ENCODE data around the gene KCNN2. TPM values are rescaled to one million over a fixed set of nuclear protein-coding genes. Genes with fewer than 3 reads are reported as not detected.

Gene KCNN2
- total RNA-seq, 1 experiment from 2014 or later, result not detected

DNA sequence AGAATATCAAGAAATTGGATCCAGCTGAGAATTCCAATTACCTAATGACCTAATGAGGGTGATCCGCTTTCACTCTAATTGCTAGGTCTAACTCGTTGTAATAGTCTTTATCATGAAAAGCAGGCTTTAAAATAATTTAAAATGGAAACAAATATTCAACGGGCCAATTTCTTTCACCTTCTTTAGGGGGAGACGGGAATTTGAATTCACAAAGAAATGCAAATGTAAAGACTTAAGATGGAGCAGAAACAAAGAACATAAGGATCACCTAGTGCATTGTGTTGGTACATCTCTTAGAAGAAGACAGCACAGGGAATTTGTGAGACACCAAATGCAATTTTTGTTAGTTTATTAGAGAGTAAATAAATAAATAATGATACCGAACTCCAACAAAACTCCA, 1.5 kb upstream of the KCNN2 start (continued):
- no peak for TF ChIP-seq ZBTB33 (IDR thresholded peaks at IDR 0.05; ENCODE audit: extremely low read depth, insufficient replicate concordance, low read length)

GRCh38 chr5:114360816-114361723, 800 bp upstream of the KCNN2 start:
- no TSS peak for BruUV-seq (replicated peaks)
- ATAC-seq (no peak), DNase-seq (ENCODE audit: low read depth, low spot score) (no peak)
- H3K9ac ChIP-seq (ENCODE audit: low read length), result no peak overlapping the region
- H2AFZ ChIP-seq (ENCODE audit: low read depth, low read length, poor library complexity, severe bottlenecking), result no peak overlapping the region
- no peaks in the 10 kb centered on the region for H3K9me3 ChIP-seq (ENCODE audit: control insufficient read depth in 1 of 2, insufficient read depth in 1 of 2, low read depth in 1 of 2, low read length in 2 of 2)
- ChIA-PET RAD21 (ENCODE audit: low non-redundant PET in 1 of 2, low total read pairs in 2 of 2, uncharacterized antibody in 2 of 2, unreplicated experiment in 2 of 2) (no interaction called here), POLR2A (no interaction called here), CTCF (no interaction called here)
- peaks cover 16% of the 10 kb centered on the region for H3K27me3 ChIP-seq (ENCODE audit: insufficient read depth, low read length)
- no peak overlapping the region for H3K4me2 ChIP-seq (ENCODE audit: low read length)
- H3K36me3 ChIP-seq (ENCODE audit: control insufficient read depth in 1 of 2, insufficient read depth in 2 of 2, low read length in 2 of 2), result no peaks in the 10 kb centered on the region
- no peak overlapping the region for H3K4me3 ChIP-seq (replicated peaks in 1 of 2; ENCODE audit: low read depth in 1 of 2, low read length in 2 of 2)
- no peak overlapping the region for H3K27ac ChIP-seq (ENCODE audit: low read depth, low read length)
- no peaks in the 10 kb centered on the region for H3K9me2 ChIP-seq (ENCODE audit: insufficient read depth)
- H4K20me1 ChIP-seq (ENCODE audit: insufficient read depth), result no peaks in the 10 kb centered on the region
- TF ChIP-seq RAD21 (IDR thresholded peaks at IDR 0.05; ENCODE audit: low read depth) (no peak), ELF1 (IDR thresholded peaks at IDR 0.05; ENCODE audit: borderline replicate concordance, low read depth) (no peak), EZH2 (IDR thresholded peaks at IDR 0.05) (no peak), JUND (IDR thresholded peaks at IDR 0.05) (no peak), ZFX (IDR thresholded peaks at IDR 0.05) (no peak), EZH2phosphoT487 (IDR thresholded peaks at IDR 0.05; ENCODE audit: borderline replicate concordance) (no peak), SIN3A (IDR thresholded peaks at IDR 0.05; ENCODE audit: low read depth) (no peak), SP1 (IDR thresholded peaks at IDR 0.05; ENCODE audit: low read depth) (no peak), CBX3 (IDR thresholded peaks at IDR 0.05; ENCODE audit: low read depth) (no peak), SRF (IDR thresholded peaks at IDR 0.05; ENCODE audit: low read depth) (no peak), FOSL1 (IDR thresholded peaks at IDR 0.05; ENCODE audit: low read depth) (no peak), POLR2A (IDR thresholded peaks at IDR 0.05; ENCODE audit: borderline replicate concordance, extremely low read depth, insufficient read depth, insufficient read length) (no peak), TCF7L2 (IDR thresholded peaks at IDR 0.05; ENCODE audit: borderline replicate concordance, extremely low read depth, insufficient read depth, insufficient read length) (no peak), REST (IDR thresholded peaks at IDR 0.05; ENCODE audit: low read depth) (no peak), POLR2AphosphoS5 (IDR thresholded peaks at IDR 0.05; ENCODE audit: low read depth, low read length) (no peak)
- TF ChIP-seq, protein P1, sequence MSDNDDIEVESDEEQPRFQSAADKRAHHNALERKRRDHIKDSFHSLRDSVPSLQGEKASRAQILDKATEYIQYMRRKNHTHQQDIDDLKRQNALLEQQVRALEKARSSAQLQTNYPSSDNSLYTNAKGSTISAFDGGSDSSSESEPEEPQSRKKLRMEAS (IDR thresholded peaks at IDR 0.05), result no peak
- intact Hi-C loops (cut with micrococcal nuclease), result no loop called here
- no peaks in the 10 kb centered on the region for H3K79me2 ChIP-seq (ENCODE audit: insufficient read depth, low read length)
- no peaks in the 10 kb centered on the region for H3K4me1 ChIP-seq (ENCODE audit: control insufficient read depth in 1 of 2, insufficient read depth in 2 of 2, low read length in 2 of 2)
